Tibial nerve (tissue), 4 donors: ENCODE data around the gene FGD4.

Experiments
- CTCF ChIP-seq, 5 experiments: fragments of 200-600 bp in 3 of 5; fragments of 450-650 bp in 2 of 5; sonication (generic) in 3 of 5; IDR thresholded peaks; one replicate each; pipeline ENCODE4 v1.5.1; 2016 to 2019; ENCODE audit warnings: antibody characterized with exemption in 5 of 5, mild to moderate bottlenecking in 3 of 5, moderate library complexity in 2 of 5
- EP300 ChIP-seq, 2 donors: sonication (generic); formaldehyde crosslinking; IDR thresholded peaks; one replicate each; pipeline ENCODE4 v1.6.1; 2017; ENCODE audit warnings: antibody characterized with exemption in 2 of 2, mild to moderate bottlenecking in 1 of 2
- POLR2A ChIP-seq, 2 donors: fragments of 450-650 bp; IDR thresholded peaks; one replicate each; pipeline ENCODE4 v1.6.1; 2017; ENCODE audit warnings: antibody characterized with exemption in 2 of 2, mild to moderate bottlenecking in 2 of 2, moderate library complexity in 2 of 2

GRCh38 chr12:32535288-32535999 lies 136.1 kb downstream of the FGD4 start:
- TF ChIP-seq CTCF (IDR thresholded peaks at IDR 0.05) (no peak), POLR2A (IDR thresholded peaks at IDR 0.05) (no peak), EP300 (IDR thresholded peaks at IDR 0.05) (peak in 1 of 2 donors; percentile 64)
